Esophagus squamous epithelium (tissue), 4 donors: ENCODE data around the gene EYS.

Experiments used
- POLR2A ChIP-seq, 4 donors: fragments of 450-650 bp; IDR thresholded peaks; one replicate each; pipeline ENCODE4 v1.6.1; 2017; ENCODE audit warnings: antibody characterized with exemption in 4 of 4, mild to moderate bottlenecking in 4 of 4, moderate library complexity in 3 of 4
- TF ChIP-seq, protein P1 (sequence below), 6 experiments: fragments of 450-650 bp in 4 of 6; fragments of 200-600 bp in 2 of 6; sonication (generic) in 2 of 6; IDR thresholded peaks; one replicate each; pipeline ENCODE4 v1.5.1; 2016 to 2019; ENCODE audit warnings: antibody characterized with exemption in 6 of 6, mild to moderate bottlenecking in 4 of 6, moderate library complexity in 4 of 6

DNA sequence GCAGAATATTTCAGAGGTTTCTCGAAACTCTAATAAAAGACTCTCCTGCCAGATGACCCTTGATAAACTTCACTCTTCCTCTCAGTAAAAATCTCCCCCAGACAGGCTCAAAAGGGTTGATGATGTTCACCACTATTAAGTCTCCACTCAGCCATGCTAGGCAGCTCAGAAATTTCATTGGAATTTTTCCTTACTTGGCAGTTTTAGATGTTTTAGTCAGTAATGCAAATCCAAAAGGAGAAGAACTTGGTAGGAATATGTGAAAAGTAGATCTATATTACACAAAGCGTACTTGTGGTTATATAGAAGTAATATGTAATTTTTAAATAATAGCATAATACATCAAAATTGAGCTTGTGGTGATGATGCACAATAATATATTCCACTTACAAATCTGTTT lies 1738.4 kb downstream of the EYS start:
- TF ChIP-seq POLR2A (IDR thresholded peaks at IDR 0.05) = no peak
- TF ChIP-seq, protein P1, sequence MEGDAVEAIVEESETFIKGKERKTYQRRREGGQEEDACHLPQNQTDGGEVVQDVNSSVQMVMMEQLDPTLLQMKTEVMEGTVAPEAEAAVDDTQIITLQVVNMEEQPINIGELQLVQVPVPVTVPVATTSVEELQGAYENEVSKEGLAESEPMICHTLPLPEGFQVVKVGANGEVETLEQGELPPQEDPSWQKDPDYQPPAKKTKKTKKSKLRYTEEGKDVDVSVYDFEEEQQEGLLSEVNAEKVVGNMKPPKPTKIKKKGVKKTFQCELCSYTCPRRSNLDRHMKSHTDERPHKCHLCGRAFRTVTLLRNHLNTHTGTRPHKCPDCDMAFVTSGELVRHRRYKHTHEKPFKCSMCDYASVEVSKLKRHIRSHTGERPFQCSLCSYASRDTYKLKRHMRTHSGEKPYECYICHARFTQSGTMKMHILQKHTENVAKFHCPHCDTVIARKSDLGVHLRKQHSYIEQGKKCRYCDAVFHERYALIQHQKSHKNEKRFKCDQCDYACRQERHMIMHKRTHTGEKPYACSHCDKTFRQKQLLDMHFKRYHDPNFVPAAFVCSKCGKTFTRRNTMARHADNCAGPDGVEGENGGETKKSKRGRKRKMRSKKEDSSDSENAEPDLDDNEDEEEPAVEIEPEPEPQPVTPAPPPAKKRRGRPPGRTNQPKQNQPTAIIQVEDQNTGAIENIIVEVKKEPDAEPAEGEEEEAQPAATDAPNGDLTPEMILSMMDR (IDR thresholded peaks at IDR 0.05) = no peak
